IMR-90 (cell line): Measurements from ENCODE around the gene ST3GAL5. TPM values are rescaled to one million over a fixed set of nuclear protein-coding genes. Genes with fewer than 3 reads are reported as not detected.

Experiments used
- ATAC-seq: fragments of 200-7000 bp; cut with Tn5 transposase; 2 replicates; pipeline ENCODE4 v1.9.1; 2020; ENCODE audit warnings: low read depth, mild to moderate bottlenecking, moderate library complexity
- BruUV-seq: library from RNA; stranded (reverse); fragments of 400-500 nt; replicated peaks from 2 replicates; lab custom pipeline; 2021; lab: Mats Ljungman, UMichigan
- CTCF ChIA-PET: fragments of 300-600 bp; formaldehyde crosslinking; extraction: SDS; loops from one replicate; lab custom pipeline; 2021; ENCODE audit warnings: antibody characterized with exemption; lab: Yijun Ruan, JAX
- POLR2A ChIA-PET: fragments of 300-600 bp; sonication (Branson Sonifier 250); formaldehyde crosslinking; loops from one replicate; lab custom pipeline; 2022; ENCODE audit warnings: antibody characterized with exemption; ENCODE audit not compliant: unreplicated experiment; lab: Charles Lee
- DNase-seq: peaks from one replicate; pipeline ENCODE4 v3.0.0; 2013
- H2AFZ ChIP-seq: replicated peaks from 2 replicates; pipeline ENCODE3; 2013; ENCODE audit warnings: low read length, mild to moderate bottlenecking; ENCODE audit not compliant: poor library complexity
- H2AK5ac ChIP-seq: 2 replicates; pipeline ENCODE4 v1.6.1; 2013; ENCODE audit warnings: low read depth, low read length, inconsistent platforms
- H2AK9ac ChIP-seq: replicated peaks from 2 replicates; pipeline ENCODE3; 2013; ENCODE audit warnings: mild to moderate bottlenecking, low read depth, low read length, moderate library complexity; ENCODE audit not compliant: poor library complexity
- H2BK120ac ChIP-seq: 2 replicates; pipeline ENCODE4 v1.6.1; 2013; ENCODE audit warnings: low read depth, low read length, inconsistent platforms
- H2BK15ac ChIP-seq: 3 replicates; pipeline ENCODE4 v1.6.1; 2013; ENCODE audit warnings: low read depth, low read length, inconsistent platforms
- H2BK20ac ChIP-seq: 2 replicates; pipeline ENCODE4 v1.6.1; 2013; ENCODE audit warnings: low read depth, mild to moderate bottlenecking, inconsistent platforms, low read length, moderate library complexity
- H2BK5ac ChIP-seq: 2 replicates; pipeline ENCODE4 v1.6.1; 2013; ENCODE audit warnings: mild to moderate bottlenecking, low read depth, low read length, inconsistent platforms; ENCODE audit not compliant: poor library complexity, severe bottlenecking
- H3K14ac ChIP-seq: replicated peaks from 2 replicates; pipeline ENCODE4 v1.6.1; 2013; ENCODE audit warnings: low read depth, low read length, inconsistent platforms
- H3K18ac ChIP-seq: 2 replicates; pipeline ENCODE4 v1.6.1; 2013; ENCODE audit warnings: low read depth, low read length, control low read depth
- H3K23ac ChIP-seq: 2 replicates; pipeline ENCODE4 v1.6.1; 2013; ENCODE audit warnings: low read depth, low read length, inconsistent platforms
- H3K27ac ChIP-seq: 2 replicates; pipeline ENCODE4 v1.5.1; 2013; ENCODE audit warnings: mild to moderate bottlenecking, control low read depth, low read length; ENCODE audit not compliant: insufficient read depth
- H3K27me3 ChIP-seq: 2 replicates; pipeline ENCODE4 v1.6.1; 2013; ENCODE audit warnings: low read length; ENCODE audit not compliant: control insufficient read depth, insufficient read depth
- H3K36me3 ChIP-seq: 2 replicates; pipeline ENCODE4 v1.6.1; 2013; ENCODE audit warnings: low read length, mixed read lengths; ENCODE audit not compliant: control insufficient read depth, insufficient read depth
- H3K4ac ChIP-seq: 2 replicates; pipeline ENCODE4 v1.6.1; 2013; ENCODE audit warnings: low read depth, low read length, inconsistent platforms
- H3K4me1 ChIP-seq: 2 replicates; pipeline ENCODE4 v1.6.1; 2013; ENCODE audit warnings: low read length, mixed read lengths; ENCODE audit not compliant: control insufficient read depth, insufficient read depth
- H3K4me2 ChIP-seq: 2 replicates; pipeline ENCODE4 v1.6.1; 2013; ENCODE audit warnings: low read depth, mild to moderate bottlenecking, control low read depth, low read length, moderate library complexity
- H3K4me3 ChIP-seq: 2 replicates; pipeline ENCODE4 v1.5.1; 2013; ENCODE audit warnings: low read depth, mild to moderate bottlenecking, control low read depth, low read length, moderate library complexity; ENCODE audit not compliant: insufficient read depth
- H3K56ac ChIP-seq: 2 replicates; pipeline ENCODE4 v1.6.1; 2013; ENCODE audit warnings: low read length, inconsistent platforms; ENCODE audit not compliant: insufficient read depth; ENCODE audit errors: extremely low read depth
- H3K79me1 ChIP-seq, 2 experiments: 2 replicates each; pipeline ENCODE4 v1.6.1; 2013; ENCODE audit warnings: low read length in 2 of 2, inconsistent platforms in 1 of 2, low read depth in 1 of 2
- H3K9ac ChIP-seq: 2 replicates; pipeline ENCODE4 v1.6.1; 2013; ENCODE audit warnings: low read depth, low read length, control low read depth
- H3K9me1 ChIP-seq: 2 replicates; pipeline ENCODE4 v1.6.1; 2013; ENCODE audit warnings: low read length, inconsistent platforms; ENCODE audit not compliant: insufficient read depth
- H3K9me3 ChIP-seq: 2 replicates; pipeline ENCODE4 v1.6.1; 2013; ENCODE audit warnings: low read length; ENCODE audit not compliant: control insufficient read depth, insufficient read depth
- H4K20me1 ChIP-seq: 2 replicates; pipeline ENCODE4 v1.6.1; 2013; ENCODE audit warnings: low read length, inconsistent platforms; ENCODE audit not compliant: insufficient read depth
- H4K5ac ChIP-seq: 2 replicates; pipeline ENCODE4 v1.6.1; 2013; ENCODE audit warnings: mild to moderate bottlenecking, low read depth, low read length, control low read depth
- H4K8ac ChIP-seq, 2 experiments: 2 replicates each; pipeline ENCODE4 v1.6.1; 2013; ENCODE audit warnings: low read depth in 2 of 2, low read length in 2 of 2, control low read depth in 1 of 2, inconsistent platforms in 1 of 2
- H4K91ac ChIP-seq: 2 replicates; pipeline ENCODE4 v1.6.1; 2013; ENCODE audit warnings: low read depth, low read length, inconsistent platforms; ENCODE audit not compliant: insufficient read depth
- BHLHE40 ChIP-seq: fragments of 150-350 bp; IDR thresholded peaks from 2 replicates; pipeline ENCODE4 v1.6.1; 2016; ENCODE audit warnings: mild to moderate bottlenecking, low read depth, low read length
- CEBPB ChIP-seq: IDR thresholded peaks from 2 replicates; pipeline ENCODE4 v1.6.1; 2012; ENCODE audit warnings: low read depth, low read length, improper control_type of control experiment
- CHD1 ChIP-seq: IDR thresholded peaks from 2 replicates; pipeline ENCODE4 v1.6.1; 2012; ENCODE audit warnings: low read depth, low read length, improper control_type of control experiment
- FOS ChIP-seq: fragments of 150-350 bp; IDR thresholded peaks from 2 replicates; pipeline ENCODE4 v1.6.1; 2016; ENCODE audit warnings: low read depth, low read length
- MAFK ChIP-seq: IDR thresholded peaks from 2 replicates; pipeline ENCODE4 v1.6.1; 2012; ENCODE audit warnings: low read depth, low read length, improper control_type of control experiment
- MAZ ChIP-seq: IDR thresholded peaks from 2 replicates; pipeline ENCODE4 v1.6.1; 2012; ENCODE audit warnings: low read depth, mild to moderate bottlenecking, low read length, improper control_type of control experiment, moderate library complexity, borderline replicate concordance
- MXI1 ChIP-seq: IDR thresholded peaks from 2 replicates; pipeline ENCODE4 v1.6.1; 2012; ENCODE audit warnings: low read depth, mild to moderate bottlenecking, low read length, moderate library complexity, borderline replicate concordance
- NFE2L2 ChIP-seq: fragments of 150-350 bp; IDR thresholded peaks from 2 replicates; pipeline ENCODE4 v1.6.1; 2016; ENCODE audit warnings: low read depth, mild to moderate bottlenecking, low read length
- POLR2A ChIP-seq: IDR thresholded peaks from 2 replicates; pipeline ENCODE4 v1.6.1; 2012; ENCODE audit warnings: mild to moderate bottlenecking, low read depth, low read length
- RAD21 ChIP-seq: IDR thresholded peaks from 2 replicates; pipeline ENCODE4 v1.6.1; 2012; ENCODE audit warnings: low read length, improper control_type of control experiment
- RCOR1 ChIP-seq: IDR thresholded peaks from 2 replicates; pipeline ENCODE4 v1.6.1; 2012; ENCODE audit warnings: mild to moderate bottlenecking, low read length, improper control_type of control experiment; ENCODE audit not compliant: insufficient replicate concordance
- RFX5 ChIP-seq: IDR thresholded peaks from 2 replicates; pipeline ENCODE4 v1.8.0; 2012; ENCODE audit warnings: low read depth, mild to moderate bottlenecking, low read length, moderate library complexity
- SMC3 ChIP-seq: fragments of 150-350 bp; IDR thresholded peaks from 2 replicates; pipeline ENCODE4 v1.6.1; 2016; ENCODE audit warnings: low read depth, mild to moderate bottlenecking, antibody characterized with exemption, low read length, moderate library complexity
- WGBS, 2 experiments: methylation state at CpG; one replicate each; pipeline versions ENCODE4 v1.1.5 to v1.1.7; 2013; ENCODE audit warnings: missing lambda C conversion rate in 2 of 2; ENCODE audit not compliant: insufficient read length in 1 of 2; ENCODE audit errors: extremely low coverage in 2 of 2; 5-methylcytosine and 5-hydroxymethylcytosine counted together
- dilution Hi-C: fragments of 300-500 bp; cut with HindIII; formaldehyde crosslinking; loops from one replicate; pipeline ENCODE4 v1.14.3; 2018; ENCODE audit warnings: low sequenced_read_pairs; ENCODE audit not compliant: unreplicated experiment
- in situ Hi-C: fragments of 300-500 bp; cut with MboI; formaldehyde crosslinking; loops from 3 replicates; pipeline ENCODE4 v1.14.3; 2019; ENCODE audit warnings: low sequenced_read_pairs, inconsistent platforms, mixed read lengths
- intact Hi-C: fragments of 100-400 bp; cut with micrococcal nuclease; formaldehyde crosslinking; loops from 2 replicates; pipeline ENCODE4 v1.10.0; 2022
- polyA plus RNA-seq, 3 experiments: library from polyadenylated mRNA; depleted of rRNA; stranded (reverse); fragments of >200 nt; gene quantifications; 2 replicates each; pipeline ENCODE4 v1.2.3, GENCODE V29; 2012; ENCODE audit warnings: low replicate concordance in 1 of 3
- total RNA-seq: library from RNA; depleted of rRNA; stranded (reverse); fragments of >200 nt; gene quantifications from 2 replicates; pipeline ENCODE4 v1.2.3, GENCODE V29; 2012
- TF ChIP-seq, protein P1 (sequence below): conservative IDR thresholded peaks from 2 replicates; pipeline ENCODE4 v1.5.1; 2012; ENCODE audit warnings: mild to moderate bottlenecking, low read depth, low read length, improper control_type of control experiment
- TF ChIP-seq, protein P2 (sequence below): fragments of 150-350 bp; IDR thresholded peaks from 2 replicates; pipeline ENCODE4 v1.6.1; 2017; ENCODE audit warnings: mild to moderate bottlenecking, antibody characterized with exemption, low read length, low read depth

Gene ST3GAL5
- total and polyA plus RNA-seq, 2 of the 4 experiments (the other 2 are of a cell fraction): 16.8 to 21.0 TPM

DNA sequence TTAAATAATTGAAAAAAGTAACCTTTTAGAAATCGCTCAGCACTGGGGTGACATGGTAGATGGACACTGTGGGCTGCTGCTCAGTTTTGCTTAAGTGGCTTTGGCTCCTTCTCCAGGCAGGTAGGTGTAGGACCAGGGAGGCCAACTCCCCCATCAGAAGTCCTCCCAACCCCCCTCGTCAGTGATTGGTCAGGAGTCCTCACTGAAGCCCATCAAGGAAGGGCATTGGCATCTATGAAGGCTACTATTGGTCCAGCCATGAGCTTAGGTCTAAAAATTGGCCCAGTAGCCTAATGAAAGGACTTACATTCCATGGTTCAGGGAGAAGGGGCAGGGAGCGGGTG lies 34.7 kb downstream of the ST3GAL5 start:
- POLR2A ChIA-PET: no interaction called here

More for the DNA sequence above, 34.7 kb downstream of the ST3GAL5 start:
- Histone ChIP-seq H2AK5ac (no peak overlapping the region), H4K5ac (no peak overlapping the region), H4K91ac (no peak overlapping the region), H2BK20ac (no peak overlapping the region), H3K9me3 (no peaks in the 10 kb centered on the region), H3K9ac (no peak overlapping the region), H3K4me3 (no peak overlapping the region), H3K27ac (no peak overlapping the region), H3K4me1 (no peaks in the 10 kb centered on the region), H2BK120ac (no peak overlapping the region), H3K4ac (no peak overlapping the region), H2BK5ac (no peak overlapping the region), H3K14ac (no peak overlapping the region), H4K20me1 (no peaks in the 10 kb centered on the region), H4K8ac (no peak overlapping the region), H2AK9ac (no peak overlapping the region), H3K27me3 (no peaks in the 10 kb centered on the region), H3K56ac (no peak overlapping the region), H3K36me3 (peaks cover 13% of the 10 kb centered on the region), H3K4me2 (no peak overlapping the region), H3K9me1 (peaks cover 8% of the 10 kb centered on the region), H2BK15ac (no peak overlapping the region), H3K23ac (no peak overlapping the region), H3K18ac (no peak overlapping the region), H3K79me1 (no peaks in the 10 kb centered on the region), H2AFZ (no peak overlapping the region)
- TF ChIP-seq RFX5 (no peak), BHLHE40 (no peak), RAD21 (no peak), CHD1 (no peak), MXI1 (no peak), MAFK (no peak), CEBPB (no peak), POLR2A (no peak), NFE2L2 (no peak), MAZ (no peak), SMC3 (no peak), RCOR1 (no peak), FOS (no peak)
- TF ChIP-seq, protein P1, sequence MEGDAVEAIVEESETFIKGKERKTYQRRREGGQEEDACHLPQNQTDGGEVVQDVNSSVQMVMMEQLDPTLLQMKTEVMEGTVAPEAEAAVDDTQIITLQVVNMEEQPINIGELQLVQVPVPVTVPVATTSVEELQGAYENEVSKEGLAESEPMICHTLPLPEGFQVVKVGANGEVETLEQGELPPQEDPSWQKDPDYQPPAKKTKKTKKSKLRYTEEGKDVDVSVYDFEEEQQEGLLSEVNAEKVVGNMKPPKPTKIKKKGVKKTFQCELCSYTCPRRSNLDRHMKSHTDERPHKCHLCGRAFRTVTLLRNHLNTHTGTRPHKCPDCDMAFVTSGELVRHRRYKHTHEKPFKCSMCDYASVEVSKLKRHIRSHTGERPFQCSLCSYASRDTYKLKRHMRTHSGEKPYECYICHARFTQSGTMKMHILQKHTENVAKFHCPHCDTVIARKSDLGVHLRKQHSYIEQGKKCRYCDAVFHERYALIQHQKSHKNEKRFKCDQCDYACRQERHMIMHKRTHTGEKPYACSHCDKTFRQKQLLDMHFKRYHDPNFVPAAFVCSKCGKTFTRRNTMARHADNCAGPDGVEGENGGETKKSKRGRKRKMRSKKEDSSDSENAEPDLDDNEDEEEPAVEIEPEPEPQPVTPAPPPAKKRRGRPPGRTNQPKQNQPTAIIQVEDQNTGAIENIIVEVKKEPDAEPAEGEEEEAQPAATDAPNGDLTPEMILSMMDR: no peak
- TF ChIP-seq, protein P2, sequence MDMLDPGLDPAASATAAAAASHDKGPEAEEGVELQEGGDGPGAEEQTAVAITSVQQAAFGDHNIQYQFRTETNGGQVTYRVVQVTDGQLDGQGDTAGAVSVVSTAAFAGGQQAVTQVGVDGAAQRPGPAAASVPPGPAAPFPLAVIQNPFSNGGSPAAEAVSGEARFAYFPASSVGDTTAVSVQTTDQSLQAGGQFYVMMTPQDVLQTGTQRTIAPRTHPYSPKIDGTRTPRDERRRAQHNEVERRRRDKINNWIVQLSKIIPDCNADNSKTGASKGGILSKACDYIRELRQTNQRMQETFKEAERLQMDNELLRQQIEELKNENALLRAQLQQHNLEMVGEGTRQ: no peak
- no peak for ATAC-seq
- no TSS peak for BruUV-seq
- WGBS, 2 experiments: no CpG with 5 or more reads among the region's 3 CpGs
- dilution Hi-C loops: no loop called here
- DNase-seq: no peak
- CTCF ChIA-PET: no interaction called here
- in situ Hi-C loops: no loop called here
- intact Hi-C loops: no loop called here
